NCI-H1694 (cell line): Measurements from ENCODE around the gene UTP11.

Experiments
- DNase-seq: peaks from one replicate; lab custom pipeline; 2025; lab: John Stamatoyannopoulos, UW

Gene UTP11

GRCh38 chr1:38046333-38046883 is 33.9 kb downstream of the UTP11 start, which contains the start of gene POU3F1:
Gene POU3F1 (minus strand): TSS chr1:38046793. CDS start chr1:38046743, 50 bp downstream.
- no peak for DNase-seq

GRCh38 chr1:38046884-38047602 is 34.5 kb downstream of the UTP11 start:
- DNase-seq = no peak

- no peak for DNase-seq
These were observed 35.1 kb downstream of the UTP11 start for GRCh38 chr1:38047603-38048141.

GRCh38 chr1:38050397-38051078 is 38.0 kb downstream of the UTP11 start:
- no peak for DNase-seq

- DNase-seq = no peak
These were observed 38.6 kb downstream of the UTP11 start for GRCh38 chr1:38051079-38051543.

GRCh38 chr1:38052750-38053415 is 40.3 kb downstream of the UTP11 start:
- DNase-seq = no peak

- DNase-seq = no peak
These were observed 41.0 kb downstream of the UTP11 start for GRCh38 chr1:38053416-38054091.

- DNase-seq = no peak
These were observed 42.9 kb downstream of the UTP11 start for GRCh38 chr1:38055398-38055797.

- DNase-seq = no peak
These were observed 43.4 kb downstream of the UTP11 start for GRCh38 chr1:38055965-38056364.

GRCh38 chr1:38059635-38060250 is 47.2 kb downstream of the UTP11 start:
- DNase-seq = no peak

- no peak for DNase-seq
These were observed 48.0 kb downstream of the UTP11 start for GRCh38 chr1:38060498-38060897.

- DNase-seq = no peak
These were observed 48.8 kb downstream of the UTP11 start for GRCh38 chr1:38061290-38061689.

- no peak for DNase-seq
These were observed 49.4 kb downstream of the UTP11 start for GRCh38 chr1:38061883-38062328.

GRCh38 chr1:38062361-38063288 is 50.1 kb downstream of the UTP11 start:
- DNase-seq = peak; percentile 64

- DNase-seq = no peak
These were observed 51.1 kb downstream of the UTP11 start for GRCh38 chr1:38063616-38064015.

GRCh38 chr1:38064197-38064903 is 51.8 kb downstream of the UTP11 start:
- DNase-seq = no peak

GRCh38 chr1:38068220-38068979 is 55.9 kb downstream of the UTP11 start:
- DNase-seq = no peak

GRCh38 chr1:38068980-38069340 is 56.4 kb downstream of the UTP11 start:
- no peak for DNase-seq
